Stimulated activated naive CD8-positive, alpha-beta T cell treated with anti-CD3 and anti-CD28 coated beads, Interleukin-15, Interleukin-2, amounts not matched to agents 100 ng/mL and 50 ng/mL, for 24 hours (primary cell): ENCODE data around the gene CCSER2.

ENCODE experiments used
- H3K27ac Mint-ChIP-seq: one replicate; pipeline ENCODE4 v1.8.0; 2021; ENCODE audit warnings: mild to moderate bottlenecking, mixed read lengths
- H3K27me3 Mint-ChIP-seq: one replicate; pipeline ENCODE4 v1.8.0; 2021; ENCODE audit warnings: mixed read lengths
- H3K36me3 Mint-ChIP-seq: one replicate; pipeline ENCODE4 v1.8.0; 2021; ENCODE audit warnings: low read depth, mixed read lengths
- H3K4me1 Mint-ChIP-seq: one replicate; pipeline ENCODE4 v1.8.0; 2021; ENCODE audit warnings: low read depth, mixed read lengths
- H3K4me3 Mint-ChIP-seq: one replicate; pipeline ENCODE4 v1.8.0; 2021; ENCODE audit warnings: mild to moderate bottlenecking, mixed read lengths
- H3K9me3 Mint-ChIP-seq: one replicate; pipeline ENCODE4 v1.8.0; 2021; ENCODE audit warnings: mixed read lengths

The CCSER2 gene

DNA sequence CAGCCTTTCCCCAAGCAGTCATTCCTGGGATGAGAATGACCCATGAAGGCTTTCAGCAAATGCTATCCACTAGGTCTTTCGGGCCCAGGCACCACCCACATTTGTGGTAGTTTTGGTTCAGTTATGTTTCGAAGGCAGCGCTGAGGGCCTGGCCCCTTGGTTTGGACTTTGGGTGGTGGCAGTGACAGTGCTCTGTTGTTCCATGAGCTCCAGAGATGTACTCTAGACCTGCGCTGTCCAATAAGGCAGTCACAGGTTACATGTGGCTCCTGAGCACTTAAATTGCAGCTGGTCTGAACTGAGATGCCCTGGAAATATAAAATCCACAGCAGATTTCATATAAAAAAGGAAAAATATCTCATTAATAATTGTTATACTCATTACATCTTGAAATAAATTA, 209.6 kb downstream of the CCSER2 start:
- no peak overlapping the region for H3K4me3 Mint-ChIP-seq
- peaks cover 24% of the 10 kb centered on the region for H3K27me3 Mint-ChIP-seq
- H3K27ac Mint-ChIP-seq, result no peak overlapping the region
- no peaks in the 10 kb centered on the region for H3K36me3 Mint-ChIP-seq
- H3K4me1 Mint-ChIP-seq, result peaks cover 25% of the 10 kb centered on the region
- H3K9me3 Mint-ChIP-seq, result no peaks in the 10 kb centered on the region

DNA sequence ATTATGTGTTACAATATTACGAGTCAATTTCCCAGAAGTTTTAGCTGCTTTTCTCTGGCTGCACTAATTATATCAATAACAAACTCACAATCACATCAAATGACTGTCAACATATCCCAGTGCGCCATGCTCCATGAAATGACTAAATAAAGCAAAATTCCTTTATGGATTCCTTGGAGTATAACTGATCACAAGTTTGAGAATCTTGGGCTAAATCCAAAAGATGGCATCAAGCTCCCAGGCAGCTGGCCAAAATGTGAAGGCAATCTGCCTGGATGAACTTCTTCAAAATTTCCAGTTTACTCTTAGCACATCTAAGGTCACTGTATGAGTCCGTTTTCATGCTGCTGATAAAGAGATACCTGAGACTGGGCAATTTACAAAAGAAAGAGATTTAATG, 210.8 kb downstream of the CCSER2 start:
- Mint-ChIP-seq H3K27ac (no peak overlapping the region), H3K9me3 (no peaks in the 10 kb centered on the region), H3K27me3 (peaks cover 24% of the 10 kb centered on the region), H3K4me1 (peaks cover 24% of the 10 kb centered on the region), H3K4me3 (no peak overlapping the region), H3K36me3 (no peaks in the 10 kb centered on the region)

DNA sequence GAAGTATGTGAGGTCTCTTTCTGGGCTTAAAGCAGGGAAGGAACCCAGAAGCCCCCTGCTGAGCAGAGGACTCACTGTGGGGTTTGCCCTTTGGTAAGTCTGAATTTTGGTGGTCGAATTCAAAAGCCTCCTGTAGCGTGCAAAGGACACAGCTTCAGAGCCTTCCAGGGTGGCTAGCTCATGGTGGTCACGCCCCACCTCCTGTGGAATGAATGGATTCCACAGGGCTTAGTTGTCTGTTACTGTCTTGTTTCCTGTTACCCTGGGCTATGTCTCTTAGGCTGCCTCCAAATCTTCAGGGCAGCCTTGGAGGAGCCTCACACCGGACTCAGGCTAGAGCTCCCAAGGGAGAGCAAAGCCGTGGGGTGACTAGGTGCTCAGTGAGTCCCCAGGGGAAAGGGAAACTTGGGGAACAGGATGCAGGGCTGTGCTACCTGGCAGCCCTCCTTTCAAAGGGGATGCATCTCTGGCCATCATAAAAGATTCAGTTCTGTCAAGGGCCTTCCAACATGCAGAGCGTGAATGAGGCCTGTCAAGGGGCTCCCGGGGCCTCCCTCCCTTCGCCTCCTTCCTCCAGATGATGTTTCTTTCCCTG, 211.7 kb downstream of the CCSER2 start:
- no peaks in the 10 kb centered on the region for H3K9me3 Mint-ChIP-seq
- peak overlapping the region; percentile 23 for H3K4me3 Mint-ChIP-seq
- H3K27me3 Mint-ChIP-seq, result peaks cover 24% of the 10 kb centered on the region
- no peaks in the 10 kb centered on the region for H3K36me3 Mint-ChIP-seq
- no peak overlapping the region for H3K27ac Mint-ChIP-seq
- H3K4me1 Mint-ChIP-seq, result peaks cover 16% of the 10 kb centered on the region

DNA sequence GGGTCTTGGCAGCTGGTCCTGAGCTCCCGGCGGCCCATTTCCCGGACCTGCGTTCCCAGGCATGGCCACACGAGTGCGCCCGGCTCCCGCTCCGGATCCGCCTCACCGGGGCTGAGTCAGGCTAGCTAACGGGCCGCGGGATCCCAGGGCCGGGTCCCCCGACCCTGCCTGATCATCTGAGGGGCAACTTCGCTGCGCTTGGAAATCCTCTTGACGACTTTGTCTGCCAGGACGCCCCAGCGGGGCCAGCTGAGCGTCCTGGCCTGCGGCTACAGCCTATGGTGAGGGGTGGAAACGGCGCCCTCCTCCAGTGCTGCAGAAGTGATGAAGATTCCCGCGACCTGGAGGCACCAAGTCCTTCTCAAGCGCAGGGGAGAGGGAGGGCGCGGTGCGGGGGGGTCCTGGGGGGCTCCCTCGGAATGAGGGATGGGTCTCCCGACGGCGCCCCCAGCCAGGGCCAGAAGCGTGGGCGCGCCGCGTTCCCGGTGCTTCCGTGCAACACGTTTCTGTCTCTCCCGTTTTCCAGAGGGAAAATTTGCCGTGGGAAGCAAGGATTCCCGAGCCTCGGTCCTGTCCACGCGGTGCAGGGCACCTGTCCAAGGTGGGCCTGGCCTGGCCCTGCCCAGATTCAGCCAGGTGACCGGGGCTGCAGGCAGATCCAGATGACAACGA, 212.4 kb downstream of the CCSER2 start:
- Mint-ChIP-seq H3K27me3 (peaks cover 24% of the 10 kb centered on the region), H3K4me1 (peaks cover 11% of the 10 kb centered on the region), H3K9me3 (no peaks in the 10 kb centered on the region), H3K36me3 (no peaks in the 10 kb centered on the region), H3K27ac (no peak overlapping the region), H3K4me3 (peak overlapping the region; percentile 66)

DNA sequence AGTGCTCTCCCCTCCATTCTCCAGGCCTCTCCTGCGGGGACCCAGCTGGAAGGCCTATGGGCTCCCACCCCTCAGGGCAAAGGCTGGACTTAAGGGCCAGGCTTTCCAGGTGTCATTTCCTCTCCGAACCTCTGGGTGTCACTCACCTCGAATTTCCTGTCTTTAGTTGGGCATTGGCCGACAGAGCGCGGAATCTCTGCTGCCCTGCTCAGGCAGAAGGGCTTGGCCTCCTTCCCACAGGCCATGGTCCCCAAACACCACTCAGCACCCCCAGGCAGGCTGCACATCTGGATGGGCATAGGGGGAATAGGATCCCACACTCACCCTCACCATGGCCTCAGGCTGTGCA, 212.9 kb downstream of the CCSER2 start:
- Mint-ChIP-seq H3K27me3 (peaks cover 24% of the 10 kb centered on the region), H3K4me3 (peak overlapping the region; percentile 66), H3K36me3 (no peaks in the 10 kb centered on the region), H3K27ac (no peak overlapping the region), H3K9me3 (no peaks in the 10 kb centered on the region), H3K4me1 (peaks cover 11% of the 10 kb centered on the region)

DNA sequence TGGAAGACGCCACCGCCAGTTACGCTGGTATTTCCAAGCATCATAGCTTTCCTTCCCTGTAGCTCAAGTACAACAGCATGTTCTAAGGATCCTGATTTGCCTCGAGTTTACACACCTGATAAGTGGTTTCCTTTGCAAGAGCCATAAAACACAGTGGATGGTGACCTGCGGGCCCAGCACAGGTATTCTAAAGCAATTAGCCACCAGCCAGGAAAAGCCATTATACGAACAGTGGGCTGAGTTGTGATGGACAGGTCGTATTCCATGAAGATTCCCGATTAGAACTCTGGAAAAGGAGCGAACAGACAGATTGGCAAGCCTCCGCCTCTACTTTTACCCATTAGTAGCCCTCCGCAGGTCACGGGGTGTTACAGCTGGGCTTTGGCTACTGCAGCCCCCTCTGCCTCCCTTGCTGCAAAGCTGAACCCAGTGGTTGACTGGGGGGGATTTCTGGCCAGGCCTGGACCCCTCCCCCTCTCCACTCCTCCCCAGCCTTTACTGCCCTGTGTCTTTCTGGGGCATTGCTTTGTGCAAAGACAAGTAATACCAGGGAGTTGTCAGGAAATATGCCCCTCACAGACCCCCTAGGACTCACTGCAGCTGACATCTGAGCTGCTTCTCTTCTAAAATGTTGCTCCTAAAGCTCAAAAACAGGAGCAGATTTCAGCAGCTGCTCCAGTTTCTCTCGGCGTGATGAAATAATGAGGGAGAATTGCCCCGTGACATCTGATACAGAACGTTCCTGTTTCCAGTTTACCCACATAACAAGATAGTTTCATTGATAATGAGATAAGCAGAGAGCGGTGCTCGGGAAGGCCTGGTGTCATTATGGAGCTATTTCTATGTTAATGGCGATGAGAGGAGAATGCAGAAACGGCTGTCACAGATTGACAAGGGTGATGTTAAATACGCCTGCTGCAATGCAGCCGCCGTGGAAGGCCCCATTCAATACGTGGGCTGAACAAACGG, 214.4 kb downstream of the CCSER2 start:
- H3K4me1 Mint-ChIP-seq, result peaks cover 5% of the 10 kb centered on the region
- H3K36me3 Mint-ChIP-seq, result no peaks in the 10 kb centered on the region
- no peak overlapping the region for H3K27ac Mint-ChIP-seq
- peaks cover 24% of the 10 kb centered on the region for H3K27me3 Mint-ChIP-seq
- H3K9me3 Mint-ChIP-seq, result no peaks in the 10 kb centered on the region
- H3K4me3 Mint-ChIP-seq, result no peak overlapping the region

DNA sequence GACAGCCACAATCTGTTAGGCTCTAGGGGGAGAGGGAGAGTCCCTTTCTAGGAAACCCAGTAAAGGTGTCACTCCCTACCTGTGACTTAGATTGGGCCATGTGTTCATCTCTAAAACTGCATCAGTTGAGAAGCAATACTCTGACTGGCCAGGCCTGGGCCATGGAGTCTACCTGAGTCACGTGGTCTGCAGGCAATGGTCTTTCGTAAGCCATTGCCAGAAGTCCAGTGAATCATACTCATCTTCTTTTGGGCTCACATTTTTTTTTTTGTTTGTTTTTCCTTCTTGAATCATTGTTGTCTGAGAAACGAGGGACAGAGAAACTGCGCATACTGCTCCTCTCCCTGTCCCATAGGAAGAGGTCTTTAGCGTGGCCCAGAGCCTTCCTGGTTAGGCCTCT, 215.6 kb downstream of the CCSER2 start:
- Mint-ChIP-seq H3K27ac (no peak overlapping the region), H3K4me1 (peaks cover 5% of the 10 kb centered on the region), H3K36me3 (no peaks in the 10 kb centered on the region), H3K4me3 (no peak overlapping the region), H3K9me3 (no peaks in the 10 kb centered on the region), H3K27me3 (peaks cover 22% of the 10 kb centered on the region)

DNA sequence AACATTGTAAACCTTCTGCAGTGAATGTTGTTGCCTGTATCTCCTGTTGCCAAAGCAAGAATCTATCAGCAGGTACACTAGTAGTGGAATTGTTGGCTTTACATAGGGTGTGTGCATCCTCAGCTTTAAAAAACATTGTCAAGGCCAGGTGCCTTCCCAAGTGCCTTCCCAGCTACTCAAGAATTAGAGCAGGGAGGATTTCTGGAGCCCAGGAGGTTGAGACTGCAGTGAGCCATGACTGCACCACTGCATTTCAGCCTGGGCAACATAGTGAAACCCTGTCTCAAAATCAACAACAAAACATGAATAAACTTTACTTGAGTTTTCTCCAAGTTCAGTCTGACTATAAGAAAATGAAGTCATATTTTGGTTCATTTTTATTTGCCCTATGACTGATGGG, 217.3 kb downstream of the CCSER2 start:
- H3K9me3 Mint-ChIP-seq, result no peaks in the 10 kb centered on the region
- H3K36me3 Mint-ChIP-seq, result no peaks in the 10 kb centered on the region
- peaks cover 17% of the 10 kb centered on the region for H3K27me3 Mint-ChIP-seq
- H3K4me1 Mint-ChIP-seq, result peaks cover 5% of the 10 kb centered on the region
- no peak overlapping the region for H3K4me3 Mint-ChIP-seq
- no peak overlapping the region for H3K27ac Mint-ChIP-seq

DNA sequence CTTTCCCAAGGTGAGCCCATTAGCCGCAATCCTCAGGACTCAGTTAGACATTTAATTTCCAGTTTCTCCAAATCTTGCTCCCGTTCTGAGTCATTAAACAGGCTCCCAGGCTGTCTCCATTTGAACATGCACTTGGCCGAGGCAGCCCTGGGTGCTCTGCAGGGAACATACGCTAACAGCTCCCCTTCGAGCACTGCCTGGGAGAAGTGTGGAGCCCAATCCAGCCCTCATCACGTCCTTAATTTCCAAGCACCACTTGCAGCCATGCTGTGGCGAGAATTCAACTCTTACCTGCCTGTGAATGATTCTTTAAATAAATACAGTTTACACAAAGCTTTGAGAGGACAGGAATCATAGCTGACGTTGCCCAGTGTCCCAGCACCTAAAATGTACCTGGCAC, 218.2 kb downstream of the CCSER2 start:
- peaks cover 12% of the 10 kb centered on the region for H3K27me3 Mint-ChIP-seq
- H3K9me3 Mint-ChIP-seq, result no peaks in the 10 kb centered on the region
- no peak overlapping the region for H3K27ac Mint-ChIP-seq
- no peak overlapping the region for H3K4me3 Mint-ChIP-seq
- no peaks in the 10 kb centered on the region for H3K4me1 Mint-ChIP-seq
- H3K36me3 Mint-ChIP-seq, result no peaks in the 10 kb centered on the region

DNA sequence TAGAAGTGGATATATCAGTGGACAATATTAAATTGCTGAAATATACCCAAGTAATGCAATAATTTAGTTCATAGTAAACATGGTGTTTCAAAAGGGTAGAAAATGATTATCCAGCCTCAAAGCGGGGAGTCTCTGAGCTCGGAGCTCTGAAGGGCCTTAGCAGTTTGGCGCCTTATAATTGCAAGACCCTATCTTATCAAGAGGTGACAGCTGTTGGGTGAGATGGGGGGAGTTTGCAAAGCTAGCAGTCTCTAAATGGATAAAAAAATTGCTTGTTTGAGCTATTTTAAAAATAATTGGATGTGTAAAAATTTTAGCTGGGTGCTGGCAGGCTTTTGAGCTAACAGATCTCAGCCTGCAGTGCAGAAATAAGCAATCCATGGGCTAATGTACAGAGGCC, 219.2 kb downstream of the CCSER2 start:
- Mint-ChIP-seq H3K4me3 (no peak overlapping the region), H3K9me3 (no peaks in the 10 kb centered on the region), H3K27me3 (peaks cover 7% of the 10 kb centered on the region), H3K4me1 (no peaks in the 10 kb centered on the region), H3K36me3 (no peaks in the 10 kb centered on the region), H3K27ac (no peak overlapping the region)

DNA sequence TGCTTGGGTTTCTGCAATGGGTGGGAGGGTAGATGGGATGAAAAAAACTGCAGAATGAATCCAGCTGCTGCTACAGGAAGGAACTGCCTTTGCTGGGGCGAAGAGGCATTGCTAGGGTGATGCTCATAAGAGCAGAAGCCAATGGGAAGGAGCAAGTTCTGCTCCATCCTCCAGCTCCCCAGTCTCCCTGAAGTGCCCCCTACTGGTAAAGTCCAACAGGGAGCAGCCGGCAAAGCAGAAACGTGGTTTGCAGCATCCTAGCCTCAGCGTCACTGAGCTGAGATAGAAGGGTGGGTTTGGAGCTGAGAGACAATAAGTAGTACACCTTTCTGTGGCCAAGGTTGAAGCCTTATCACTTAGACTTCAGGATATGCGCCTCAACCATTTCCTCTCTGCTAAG, 220.5 kb downstream of the CCSER2 start:
- no peak overlapping the region for H3K4me3 Mint-ChIP-seq
- no peak overlapping the region for H3K27ac Mint-ChIP-seq
- H3K4me1 Mint-ChIP-seq, result no peaks in the 10 kb centered on the region
- no peaks in the 10 kb centered on the region for H3K36me3 Mint-ChIP-seq
- H3K27me3 Mint-ChIP-seq, result peaks cover 11% of the 10 kb centered on the region
- no peaks in the 10 kb centered on the region for H3K9me3 Mint-ChIP-seq

DNA sequence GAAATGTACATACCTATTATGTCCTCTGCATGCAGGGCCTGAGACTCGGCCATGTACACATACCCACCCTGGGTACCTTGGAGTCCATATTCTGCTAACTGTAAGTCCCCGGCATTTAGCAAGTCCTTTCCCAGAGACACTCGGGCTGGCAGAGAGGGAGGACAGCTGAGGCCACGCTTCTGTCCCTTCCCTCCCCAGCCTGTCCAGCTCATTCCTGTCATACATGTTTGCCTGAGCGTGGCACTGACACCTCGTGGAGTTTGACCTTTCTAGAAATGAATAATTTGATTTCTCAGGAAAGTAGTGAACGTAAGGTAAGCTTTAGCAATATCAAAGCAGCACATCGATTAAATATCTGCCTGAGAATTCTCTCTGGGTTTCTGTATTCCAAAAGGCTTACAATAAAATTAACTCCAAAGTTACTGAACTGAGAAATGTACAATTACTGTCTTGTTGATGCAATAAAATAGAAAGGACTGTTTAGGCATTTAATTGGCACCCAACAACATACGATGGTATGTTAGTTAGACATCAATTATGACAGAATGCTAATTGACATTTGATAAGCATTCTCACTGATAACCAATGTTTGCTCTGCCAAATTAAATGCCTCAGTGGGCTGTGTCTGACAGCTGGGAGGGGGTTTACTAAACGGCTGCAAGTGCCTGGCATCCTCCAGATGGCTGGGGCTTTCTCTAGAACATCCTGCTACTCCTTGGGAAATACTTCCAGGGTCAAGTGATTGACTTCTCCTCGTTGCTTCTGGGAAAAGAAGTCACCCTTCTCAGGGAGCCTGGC, 221.2 kb downstream of the CCSER2 start:
- Mint-ChIP-seq H3K36me3 (no peaks in the 10 kb centered on the region), H3K27me3 (peaks cover 11% of the 10 kb centered on the region), H3K27ac (no peak overlapping the region), H3K9me3 (no peaks in the 10 kb centered on the region), H3K4me1 (no peaks in the 10 kb centered on the region), H3K4me3 (no peak overlapping the region)

DNA sequence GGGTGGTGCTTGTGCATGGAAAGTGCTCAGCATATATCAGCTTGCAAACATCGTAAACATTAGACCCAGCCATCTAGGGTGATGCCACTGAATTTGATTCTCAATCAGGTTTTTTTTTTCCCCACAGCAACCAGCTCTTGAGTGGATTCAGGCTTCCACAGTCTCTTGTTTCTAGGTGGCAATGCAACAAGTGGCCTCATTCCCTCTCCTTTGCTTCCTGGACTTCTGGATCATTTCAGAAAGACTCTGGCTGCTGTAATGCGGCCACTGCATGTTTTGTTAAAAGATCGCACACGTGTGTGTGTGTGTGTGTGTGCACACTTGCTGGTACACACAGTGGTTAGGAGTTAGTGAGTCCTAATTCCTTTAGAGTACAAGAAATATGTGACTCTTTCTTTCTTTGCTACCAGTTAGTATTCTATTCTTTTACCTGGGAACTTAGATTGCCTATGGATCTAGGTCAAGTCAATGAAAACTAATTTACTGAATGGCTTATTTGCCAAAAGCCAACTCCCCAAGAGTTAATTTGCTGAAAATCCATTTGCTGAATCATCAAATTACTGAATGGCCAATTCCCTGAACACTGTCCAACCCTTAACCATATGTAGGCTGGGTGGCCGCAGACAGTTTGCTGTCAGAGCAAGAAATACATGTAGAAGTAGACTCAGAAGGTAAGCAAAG, 222.5 kb downstream of the CCSER2 start:
- Mint-ChIP-seq H3K4me1 (no peaks in the 10 kb centered on the region), H3K27ac (no peak overlapping the region), H3K27me3 (peaks cover 11% of the 10 kb centered on the region), H3K9me3 (no peaks in the 10 kb centered on the region), H3K36me3 (no peaks in the 10 kb centered on the region), H3K4me3 (no peak overlapping the region)

DNA sequence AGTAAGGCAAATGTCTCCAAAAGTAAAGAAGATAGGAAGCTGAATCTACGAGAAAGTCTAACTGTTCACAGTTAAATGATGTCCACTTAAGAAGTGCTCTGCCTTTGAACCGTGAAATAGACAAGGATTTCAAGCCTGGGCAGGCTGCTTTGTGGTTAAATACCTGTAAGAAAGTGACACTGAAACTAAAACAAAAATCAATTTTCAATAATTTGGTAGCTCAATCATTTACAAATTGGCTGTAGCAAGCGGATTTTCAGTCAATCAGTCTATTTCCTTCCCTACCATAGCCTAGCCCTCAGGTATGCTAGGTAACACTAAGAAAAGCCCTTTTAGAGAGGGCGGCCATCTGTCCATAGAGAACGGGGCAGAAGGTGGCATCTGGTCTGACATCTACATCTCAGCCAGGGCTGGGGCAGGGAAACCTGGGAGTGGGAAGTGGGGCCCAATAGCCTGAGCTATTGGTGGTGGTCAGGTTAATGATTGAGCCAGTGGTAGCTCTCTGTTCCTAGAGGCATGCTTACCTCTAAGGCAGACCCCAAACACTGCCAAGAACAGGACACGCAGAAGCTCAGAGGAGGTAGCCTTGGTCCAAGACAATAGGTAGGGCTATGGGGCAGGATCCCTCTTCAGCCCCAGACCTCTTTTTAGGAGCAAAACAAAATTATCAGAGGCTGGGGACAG, 223.2 kb downstream of the CCSER2 start:
- Mint-ChIP-seq H3K4me1 (no peaks in the 10 kb centered on the region), H3K27me3 (peaks cover 11% of the 10 kb centered on the region), H3K36me3 (no peaks in the 10 kb centered on the region), H3K9me3 (no peaks in the 10 kb centered on the region), H3K4me3 (no peak overlapping the region), H3K27ac (no peak overlapping the region)
